HepG2 (cell line): ENCODE measurements around the gene ASB8. TPM values are rescaled to one million over a fixed set of nuclear protein-coding genes. Genes with fewer than 3 reads are reported as not detected.

Experiments
- ATAC-seq: fragments of 200-7000 bp; cut with Tn5 transposase; 3 replicates; pipeline ENCODE4 v1.9.1; 2020; ENCODE audit warnings: mild to moderate bottlenecking, moderate library complexity
- BruUV-seq: library from RNA; stranded (reverse); fragments of 400-500 nt; replicated peaks from 2 replicates; lab custom pipeline; 2021; lab: Mats Ljungman, UMichigan
- CTCF ChIA-PET: fragments of 300-600 bp; formaldehyde crosslinking; extraction: SDS; loops from one replicate; lab custom pipeline; 2021; ENCODE audit warnings: low total read pairs, inconsistent platforms, low intra/inter-chr PET ratio; lab: Yijun Ruan, JAX
- POLR2A ChIA-PET: fragments of 350-600 bp; sonication (Branson Sonifier 250); formaldehyde crosslinking; loops from one replicate; lab custom pipeline; 2020; ENCODE audit warnings: antibody characterized with exemption, inconsistent platforms; lab: Yijun Ruan, JAX
- DNase-seq: peaks from one replicate; pipeline ENCODE4 v3.0.0-alpha.2; 2015; ENCODE audit warnings: low spot score
- FAIRE-seq: peaks from 3 replicates; lab custom pipeline; 2011; peaks lifted over from hg19 to GRCh38; lab: Jason Lieb, UNC
- H2AFZ ChIP-seq: one replicate; pipeline ENCODE4 v1.6.1; 2011; ENCODE audit warnings: low read length, inconsistent platforms
- H3K27ac ChIP-seq: fragments of 300-600 bp; 3 replicates; pipeline ENCODE4 v1.8.0; 2011; ENCODE audit warnings: mixed run types, mild to moderate bottlenecking, mixed read lengths, low read length, inconsistent platforms; ENCODE audit not compliant: insufficient read depth; ENCODE audit errors: extremely low read length
- H3K27me3 ChIP-seq, 2 experiments: fragments of 200-600 bp in 1 of 2; 2 replicates in 1 of 2; 3 replicates in 1 of 2; pipeline versions ENCODE4 v1.6.0 to v1.8.0; 2011; ENCODE audit warnings: low read length in 2 of 2, mild to moderate bottlenecking in 2 of 2, moderate library complexity in 2 of 2, inconsistent platforms in 1 of 2; ENCODE audit not compliant: insufficient read depth in 2 of 2, control insufficient read depth in 1 of 2
- H3K36me3 ChIP-seq, 2 experiments: fragments of 200-600 bp in 1 of 2; replicated peaks in 1 of 2; 2 replicates in 1 of 2; 3 replicates in 1 of 2; pipeline versions ENCODE4 v1.5.1 to v1.8.0; 2011; ENCODE audit warnings: low read length in 2 of 2, inconsistent platforms in 1 of 2; ENCODE audit not compliant: insufficient read depth in 2 of 2, control insufficient read depth in 1 of 2
- H3K4me1 ChIP-seq: 2 replicates; pipeline ENCODE4 v1.5.1; 2012; ENCODE audit warnings: low read length, inconsistent platforms; ENCODE audit not compliant: insufficient read depth
- H3K4me2 ChIP-seq: 2 replicates; pipeline ENCODE4 v1.6.0; 2011; ENCODE audit warnings: low read depth, low read length, inconsistent platforms
- H3K4me3 ChIP-seq, 3 experiments: fragments of 200-600 bp in 1 of 3; sonication (generic), shearing (Covaris generic) in 1 of 3; replicated peaks in 1 of 3; 2 replicates each; pipeline ENCODE4 v1.5.1; 2011 to 2016; ENCODE audit warnings: low read length in 3 of 3, inconsistent platforms in 2 of 3, low read depth in 2 of 3, mild to moderate bottlenecking in 2 of 3, control low read depth in 1 of 3, mixed read lengths in 1 of 3; ENCODE audit not compliant: insufficient read depth in 1 of 3
- H3K79me2 ChIP-seq: one replicate; pipeline ENCODE4 v1.6.1; 2011; ENCODE audit warnings: low read length, inconsistent platforms; ENCODE audit not compliant: insufficient read depth
- H3K9ac ChIP-seq: 2 replicates; pipeline ENCODE4 v1.6.0; 2011; ENCODE audit warnings: mild to moderate bottlenecking, low read depth, low read length, inconsistent platforms; ENCODE audit not compliant: insufficient read depth
- H3K9me3 ChIP-seq: 2 replicates; pipeline ENCODE4 v1.5.1; 2012; ENCODE audit warnings: mild to moderate bottlenecking, low read length
- H4K20me1 ChIP-seq: 2 replicates; pipeline ENCODE4 v1.6.0; 2011; ENCODE audit warnings: inconsistent platforms, mild to moderate bottlenecking, low read length, moderate library complexity; ENCODE audit not compliant: insufficient read depth
- KDM6A ChIP-seq: IDR thresholded peaks from 2 replicates; pipeline ENCODE4 v1.6.1; 2016; ENCODE audit warnings: low read depth
- KLF15 ChIP-seq: sonication (generic); formaldehyde crosslinking; IDR thresholded peaks from 2 replicates; pipeline ENCODE4 v1.8.1; 2023; ENCODE audit warnings: borderline replicate concordance, mild to moderate bottlenecking, inconsistent platforms, missing genetic modification reagents, mixed read lengths
- PAWR ChIP-seq: sonication (generic); formaldehyde crosslinking; IDR thresholded peaks from 2 replicates; pipeline ENCODE4 v1.4.0; 2020; ENCODE audit warnings: missing genetic modification reagents, mild to moderate bottlenecking, borderline replicate concordance
- SOX5 ChIP-seq: IDR thresholded peaks from 2 replicates; pipeline ENCODE4 v1.6.1; 2016; ENCODE audit warnings: borderline replicate concordance
- SP1 ChIP-seq, 2 experiments: fragments of 450-650 bp in 1 of 2; sonication (generic) in 1 of 2; formaldehyde crosslinking in 1 of 2; IDR thresholded peaks; 2 replicates each; pipeline versions ENCODE4 v1.4.0 to v1.6.1; 2016 to 2020; ENCODE audit warnings: missing genetic modification reagents in 1 of 2
- ZBTB20 ChIP-seq: sonication (generic); formaldehyde crosslinking; IDR thresholded peaks from 2 replicates; pipeline ENCODE4 v1.8.1; 2023; ENCODE audit warnings: missing genetic modification reagents, low read depth, mild to moderate bottlenecking, borderline replicate concordance
- ZNF615 ChIP-seq: sonication (generic); formaldehyde crosslinking; IDR thresholded peaks from 2 replicates; pipeline ENCODE4 v1.5.0; 2020; ENCODE audit warnings: mild to moderate bottlenecking, missing genetic modification reagents, borderline replicate concordance
- ZNF792 ChIP-seq: IDR thresholded peaks from 2 replicates; pipeline ENCODE4 v1.6.1; 2016
- WGBS: methylation state at CpG from one replicate; pipeline ENCODE4 v1.1.6; 2017; ENCODE audit warnings: low lambda C conversion rate; 5-methylcytosine and 5-hydroxymethylcytosine counted together
- in situ Hi-C: cut with HindIII; loops from 2 replicates; pipeline ENCODE4 v1.10.0; 2017; ENCODE audit warnings: low pct_unique_long_range_greater_than_20kb; ENCODE audit not compliant: extremely low pct_ligation_motif_present
- intact Hi-C: fragments of 100-400 bp; cut with micrococcal nuclease; formaldehyde crosslinking; loops from one replicate; pipeline ENCODE4 v1.10.0; 2022; ENCODE audit not compliant: unreplicated experiment
- polyA plus RNA-seq, 8 experiments: library from polyadenylated mRNA; depleted of rRNA in 3 of 8; stranded (reverse) in 7 of 8; unstranded in 1 of 8; fragments of >200 nt; fragmentation: Illumina TruSeq in 4 of 8; extraction: Trizol in 4 of 8; gene quantifications; 2 replicates each; pipeline versions ENCODE4 v1.2.1 to v1.2.3, GENCODE V29; 2011 to 2016; ENCODE audit warnings: low read depth in 4 of 8, missing spikeins in 1 of 8, mixed read lengths in 1 of 8; ENCODE audit not compliant: insufficient read depth in 1 of 8
- total RNA-seq, 5 experiments: library from RNA; depleted of rRNA; stranded (reverse); fragments of >200 nt; fragmentation: Illumina TruSeq; extraction: Trizol; gene quantifications; 2 replicates each; pipeline ENCODE4 v1.2.3, GENCODE V29; 2016; ENCODE audit warnings: low read depth in 1 of 5
- TF ChIP-seq, protein P1 (sequence below): sonication (generic); formaldehyde crosslinking; conservative IDR thresholded peaks from 2 replicates; pipeline ENCODE4 v1.8.1; 2023; ENCODE audit warnings: missing genetic modification reagents
- TF ChIP-seq, protein P2 (sequence below), 2 experiments: sonication (generic) in 1 of 2; formaldehyde crosslinking in 1 of 2; IDR thresholded peaks; 2 replicates each; pipeline versions ENCODE4 v1.5.1 to v1.6.1; 2011 to 2020; ENCODE audit warnings: borderline replicate concordance in 1 of 2, low read depth in 1 of 2, low read length in 1 of 2, mild to moderate bottlenecking in 1 of 2, missing genetic modification reagents in 1 of 2, moderate library complexity in 1 of 2
- TF ChIP-seq, protein P3 (sequence below): sonication (generic); formaldehyde crosslinking; conservative IDR thresholded peaks from 2 replicates; pipeline ENCODE4 v1.4.0; 2020; ENCODE audit warnings: missing genetic modification reagents
- TF ChIP-seq, protein P4 (sequence below): sonication (generic); formaldehyde crosslinking; IDR thresholded peaks from 2 replicates; pipeline ENCODE4 v1.9.0; 2021; ENCODE audit warnings: missing genetic modification reagents, borderline replicate concordance

The ASB8 gene
- total and polyA plus RNA-seq, 2 of the 13 experiments (the other 11 are each of a cell fraction or from before 2014, with no cell fraction given) = 14.0 to 15.5 TPM

DNA sequence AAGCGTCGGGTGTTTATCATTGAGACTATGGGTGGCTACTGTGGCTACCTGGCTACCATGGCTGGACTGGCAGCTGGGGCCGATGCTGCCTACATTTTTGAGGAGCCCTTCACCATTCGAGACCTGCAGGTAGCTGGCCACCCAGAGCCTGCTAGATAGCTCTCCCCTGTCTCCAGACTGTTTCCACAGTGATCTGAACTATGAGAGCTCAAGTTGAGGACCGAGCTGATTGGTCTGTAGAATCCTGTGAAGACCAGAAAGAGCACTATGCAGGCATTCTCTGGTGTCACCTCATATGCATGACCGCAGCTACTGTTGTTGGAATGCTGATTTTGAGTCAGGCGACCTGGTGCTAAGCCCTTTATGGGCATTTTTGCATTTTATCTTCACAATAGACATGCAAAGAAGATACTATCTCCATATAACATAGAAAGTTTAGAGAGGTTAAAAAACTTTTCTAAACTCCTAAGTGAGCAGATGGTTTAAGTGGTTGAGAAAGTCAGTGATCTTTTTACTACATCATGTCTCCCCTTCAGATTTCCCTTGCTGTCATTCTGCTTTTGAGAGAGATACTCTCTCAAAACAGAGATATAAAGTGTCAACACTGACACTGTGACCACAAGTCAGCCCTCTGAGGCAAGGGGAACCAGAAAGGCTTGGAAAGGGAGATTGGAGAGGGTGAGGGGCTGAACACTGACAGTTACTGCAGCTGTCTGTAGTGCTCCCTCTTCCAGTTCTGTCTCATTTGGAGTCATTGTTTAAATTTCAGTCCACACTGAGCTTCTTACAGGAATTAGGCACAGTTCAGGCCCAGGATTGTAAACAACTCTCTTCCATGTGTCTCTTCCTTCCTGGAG is 14.3 kb downstream of the ASB8 start:
- no peaks in the 10 kb centered on the region for H3K27me3 ChIP-seq
- H3K27ac ChIP-seq = no peak overlapping the region
- DNase-seq (no peak), ATAC-seq (no peak), FAIRE-seq (no peak)
- ChIA-PET CTCF (no interaction called here), POLR2A (interaction anchor here (2.1 kb wide), 1 partner anchor 14 kb away, joined by 5 read pairs; the partner anchor contains the start of gene ASB8)
- intact Hi-C loops = no loop called here
- H3K36me3 ChIP-seq = no peaks in the 10 kb centered on the region; a peak in 1 of 5 replicates
- no TSS peak for BruUV-seq
- no peak overlapping the region for H2AFZ ChIP-seq
- in situ Hi-C loops = no loop called here
- no peak overlapping the region for H3K4me3 ChIP-seq
- no peak overlapping the region for H3K9ac ChIP-seq
- no peaks in the 10 kb centered on the region for H3K4me1 ChIP-seq
- no peaks in the 10 kb centered on the region for H4K20me1 ChIP-seq
- 93% methylated on average over 3 of the region's 7 CpGs for WGBS
- H3K4me2 ChIP-seq = no peak overlapping the region
- no peaks in the 10 kb centered on the region for H3K79me2 ChIP-seq
- no peaks in the 10 kb centered on the region for H3K9me3 ChIP-seq
- TF ChIP-seq, protein P1, sequence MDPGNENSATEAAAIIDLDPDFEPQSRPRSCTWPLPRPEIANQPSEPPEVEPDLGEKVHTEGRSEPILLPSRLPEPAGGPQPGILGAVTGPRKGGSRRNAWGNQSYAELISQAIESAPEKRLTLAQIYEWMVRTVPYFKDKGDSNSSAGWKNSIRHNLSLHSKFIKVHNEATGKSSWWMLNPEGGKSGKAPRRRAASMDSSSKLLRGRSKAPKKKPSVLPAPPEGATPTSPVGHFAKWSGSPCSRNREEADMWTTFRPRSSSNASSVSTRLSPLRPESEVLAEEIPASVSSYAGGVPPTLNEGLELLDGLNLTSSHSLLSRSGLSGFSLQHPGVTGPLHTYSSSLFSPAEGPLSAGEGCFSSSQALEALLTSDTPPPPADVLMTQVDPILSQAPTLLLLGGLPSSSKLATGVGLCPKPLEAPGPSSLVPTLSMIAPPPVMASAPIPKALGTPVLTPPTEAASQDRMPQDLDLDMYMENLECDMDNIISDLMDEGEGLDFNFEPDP (CRISPR knock-in tag) = no peak
- TF ChIP-seq, protein P2, sequence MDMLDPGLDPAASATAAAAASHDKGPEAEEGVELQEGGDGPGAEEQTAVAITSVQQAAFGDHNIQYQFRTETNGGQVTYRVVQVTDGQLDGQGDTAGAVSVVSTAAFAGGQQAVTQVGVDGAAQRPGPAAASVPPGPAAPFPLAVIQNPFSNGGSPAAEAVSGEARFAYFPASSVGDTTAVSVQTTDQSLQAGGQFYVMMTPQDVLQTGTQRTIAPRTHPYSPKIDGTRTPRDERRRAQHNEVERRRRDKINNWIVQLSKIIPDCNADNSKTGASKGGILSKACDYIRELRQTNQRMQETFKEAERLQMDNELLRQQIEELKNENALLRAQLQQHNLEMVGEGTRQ (IDR thresholded peaks at IDR 0.05; ENCODE audit: low read depth, low read length) = no peak
- TF ChIP-seq, protein P2 (CRISPR knock-in tag; IDR thresholded peaks at IDR 0.05; ENCODE audit: borderline replicate concordance) = no peak
- no peak for TF ChIP-seq ZNF792
- TF ChIP-seq SOX5 (CRISPR knock-in tag) = no peak
- no peak for TF ChIP-seq ZNF615 (CRISPR knock-in tag)
- TF ChIP-seq, protein P3, sequence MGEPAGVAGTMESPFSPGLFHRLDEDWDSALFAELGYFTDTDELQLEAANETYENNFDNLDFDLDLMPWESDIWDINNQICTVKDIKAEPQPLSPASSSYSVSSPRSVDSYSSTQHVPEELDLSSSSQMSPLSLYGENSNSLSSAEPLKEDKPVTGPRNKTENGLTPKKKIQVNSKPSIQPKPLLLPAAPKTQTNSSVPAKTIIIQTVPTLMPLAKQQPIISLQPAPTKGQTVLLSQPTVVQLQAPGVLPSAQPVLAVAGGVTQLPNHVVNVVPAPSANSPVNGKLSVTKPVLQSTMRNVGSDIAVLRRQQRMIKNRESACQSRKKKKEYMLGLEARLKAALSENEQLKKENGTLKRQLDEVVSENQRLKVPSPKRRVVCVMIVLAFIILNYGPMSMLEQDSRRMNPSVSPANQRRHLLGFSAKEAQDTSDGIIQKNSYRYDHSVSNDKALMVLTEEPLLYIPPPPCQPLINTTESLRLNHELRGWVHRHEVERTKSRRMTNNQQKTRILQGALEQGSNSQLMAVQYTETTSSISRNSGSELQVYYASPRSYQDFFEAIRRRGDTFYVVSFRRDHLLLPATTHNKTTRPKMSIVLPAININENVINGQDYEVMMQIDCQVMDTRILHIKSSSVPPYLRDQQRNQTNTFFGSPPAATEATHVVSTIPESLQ (CRISPR knock-in tag) = no peak
- TF ChIP-seq SP1 (IDR thresholded peaks at IDR 0.05) = no peak
- TF ChIP-seq SP1 (CRISPR knock-in tag; IDR thresholded peaks at IDR 0.05) = no peak
- TF ChIP-seq, protein P4, sequence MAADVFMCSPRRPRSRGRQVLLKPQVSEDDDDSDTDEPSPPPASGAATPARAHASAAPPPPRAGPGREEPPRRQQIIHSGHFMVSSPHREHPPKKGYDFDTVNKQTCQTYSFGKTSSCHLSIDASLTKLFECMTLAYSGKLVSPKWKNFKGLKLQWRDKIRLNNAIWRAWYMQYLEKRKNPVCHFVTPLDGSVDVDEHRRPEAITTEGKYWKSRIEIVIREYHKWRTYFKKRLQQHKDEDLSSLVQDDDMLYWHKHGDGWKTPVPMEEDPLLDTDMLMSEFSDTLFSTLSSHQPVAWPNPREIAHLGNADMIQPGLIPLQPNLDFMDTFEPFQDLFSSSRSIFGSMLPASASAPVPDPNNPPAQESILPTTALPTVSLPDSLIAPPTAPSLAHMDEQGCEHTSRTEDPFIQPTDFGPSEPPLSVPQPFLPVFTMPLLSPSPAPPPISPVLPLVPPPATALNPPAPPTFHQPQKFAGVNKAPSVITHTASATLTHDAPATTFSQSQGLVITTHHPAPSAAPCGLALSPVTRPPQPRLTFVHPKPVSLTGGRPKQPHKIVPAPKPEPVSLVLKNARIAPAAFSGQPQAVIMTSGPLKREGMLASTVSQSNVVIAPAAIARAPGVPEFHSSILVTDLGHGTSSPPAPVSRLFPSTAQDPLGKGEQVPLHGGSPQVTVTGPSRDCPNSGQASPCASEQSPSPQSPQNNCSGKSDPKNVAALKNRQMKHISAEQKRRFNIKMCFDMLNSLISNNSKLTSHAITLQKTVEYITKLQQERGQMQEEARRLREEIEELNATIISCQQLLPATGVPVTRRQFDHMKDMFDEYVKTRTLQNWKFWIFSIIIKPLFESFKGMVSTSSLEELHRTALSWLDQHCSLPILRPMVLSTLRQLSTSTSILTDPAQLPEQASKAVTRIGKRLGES (CRISPR knock-in tag) = no peak
- no peak for TF ChIP-seq KDM6A
- no peak for TF ChIP-seq KLF15 (CRISPR knock-in tag)
- TF ChIP-seq ZBTB20 (CRISPR knock-in tag) = no peak
- TF ChIP-seq PAWR (CRISPR knock-in tag) = no peak
